NB4 (cell line): ENCODE data around the gene MGAT5B.

Experiments used
- CTCF ChIP-seq: IDR thresholded peaks from one replicate; pipeline ENCODE4 v1.5.1; 2012; ENCODE audit warnings: low read depth, low read length
- POLR2A ChIP-seq: IDR thresholded peaks from 2 replicates; pipeline ENCODE4 v1.6.1; 2011; ENCODE audit warnings: mild to moderate bottlenecking; ENCODE audit not compliant: insufficient read length; ENCODE audit errors: extremely low read depth

DNA sequence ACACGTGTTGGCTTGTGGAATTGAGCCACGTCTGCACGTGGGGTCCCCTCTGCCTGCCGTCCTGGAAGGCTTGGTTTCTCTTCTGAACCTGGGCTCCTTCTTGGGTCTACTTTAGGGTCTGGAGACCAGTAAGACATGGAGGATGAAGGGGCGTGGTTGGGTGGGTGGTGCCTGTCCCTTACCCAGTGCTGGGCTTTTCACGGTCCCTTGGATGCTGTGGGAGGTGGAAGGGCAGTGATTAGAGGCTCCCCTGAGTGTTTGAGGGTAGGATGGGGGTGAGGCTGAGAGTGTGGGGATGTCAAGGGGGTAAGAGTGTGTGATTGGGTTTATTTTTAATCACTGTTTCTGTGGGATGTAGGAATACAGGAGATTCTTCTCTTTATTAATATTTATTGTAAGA lies 38.3 kb downstream of the MGAT5B start:
- no peak for TF ChIP-seq CTCF
- no peak for TF ChIP-seq POLR2A
